HepG2 (cell line): ENCODE results near the gene MAN1A1. TPM values are rescaled to one million over a fixed set of nuclear protein-coding genes. Genes with fewer than 3 reads are reported as not detected.

Experiments
- ETS1 ChIP-seq: sonication (generic); formaldehyde crosslinking; IDR thresholded peaks from 2 replicates; pipeline ENCODE4 v1.4.0; 2020; ENCODE audit warnings: missing genetic modification reagents
- KLF12 ChIP-seq: sonication (generic); formaldehyde crosslinking; IDR thresholded peaks from 2 replicates; pipeline ENCODE4 v1.4.0; 2020; ENCODE audit warnings: missing genetic modification reagents, borderline replicate concordance
- TERF1 ChIP-seq: sonication (generic); formaldehyde crosslinking; IDR thresholded peaks from 2 replicates; pipeline ENCODE4 v1.8.0; 2022; ENCODE audit warnings: mild to moderate bottlenecking, missing genetic modification reagents, moderate library complexity
- ZNF350 ChIP-seq: sonication (generic); formaldehyde crosslinking; IDR thresholded peaks from 2 replicates; pipeline ENCODE4 v1.4.0; 2020; ENCODE audit warnings: mild to moderate bottlenecking, low read depth, missing genetic modification reagents, borderline replicate concordance
- ZNF597 ChIP-seq: sonication (generic); formaldehyde crosslinking; IDR thresholded peaks from 2 replicates; pipeline ENCODE4 v1.5.0; 2020; ENCODE audit warnings: missing genetic modification reagents
- ZNF607 ChIP-seq: sonication (generic); formaldehyde crosslinking; IDR thresholded peaks from 2 replicates; pipeline ENCODE4 v1.5.1; 2020; ENCODE audit warnings: missing genetic modification reagents, mild to moderate bottlenecking, borderline replicate concordance
- polyA plus RNA-seq, 8 experiments: library from polyadenylated mRNA; depleted of rRNA in 3 of 8; stranded (reverse) in 7 of 8; unstranded in 1 of 8; fragments of >200 nt; fragmentation: Illumina TruSeq in 4 of 8; extraction: Trizol in 4 of 8; gene quantifications; 2 replicates each; pipeline versions ENCODE4 v1.2.1 to v1.2.3, GENCODE V29; 2011 to 2016; ENCODE audit warnings: low read depth in 4 of 8, missing spikeins in 1 of 8, mixed read lengths in 1 of 8; ENCODE audit not compliant: insufficient read depth in 1 of 8
- total RNA-seq, 5 experiments: library from RNA; depleted of rRNA; stranded (reverse); fragments of >200 nt; fragmentation: Illumina TruSeq; extraction: Trizol; gene quantifications; 2 replicates each; pipeline ENCODE4 v1.2.3, GENCODE V29; 2016; ENCODE audit warnings: low read depth in 1 of 5
- TF ChIP-seq, protein P1 (sequence below): sonication (generic); formaldehyde crosslinking; conservative IDR thresholded peaks from 2 replicates; pipeline ENCODE4 v1.4.0; 2020; ENCODE audit warnings: mild to moderate bottlenecking, missing genetic modification reagents, moderate library complexity
- TF ChIP-seq, protein P2 (sequence below): sonication (generic); formaldehyde crosslinking; IDR thresholded peaks from 2 replicates; pipeline ENCODE4 v1.4.0; 2020; ENCODE audit warnings: low read depth, mild to moderate bottlenecking, missing genetic modification reagents

The MAN1A1 gene
- total and polyA plus RNA-seq, 2 of the 13 experiments (the other 11 are each of a cell fraction or from before 2014, with no cell fraction given) = 156 to 236 TPM

- TF ChIP-seq, protein P1, sequence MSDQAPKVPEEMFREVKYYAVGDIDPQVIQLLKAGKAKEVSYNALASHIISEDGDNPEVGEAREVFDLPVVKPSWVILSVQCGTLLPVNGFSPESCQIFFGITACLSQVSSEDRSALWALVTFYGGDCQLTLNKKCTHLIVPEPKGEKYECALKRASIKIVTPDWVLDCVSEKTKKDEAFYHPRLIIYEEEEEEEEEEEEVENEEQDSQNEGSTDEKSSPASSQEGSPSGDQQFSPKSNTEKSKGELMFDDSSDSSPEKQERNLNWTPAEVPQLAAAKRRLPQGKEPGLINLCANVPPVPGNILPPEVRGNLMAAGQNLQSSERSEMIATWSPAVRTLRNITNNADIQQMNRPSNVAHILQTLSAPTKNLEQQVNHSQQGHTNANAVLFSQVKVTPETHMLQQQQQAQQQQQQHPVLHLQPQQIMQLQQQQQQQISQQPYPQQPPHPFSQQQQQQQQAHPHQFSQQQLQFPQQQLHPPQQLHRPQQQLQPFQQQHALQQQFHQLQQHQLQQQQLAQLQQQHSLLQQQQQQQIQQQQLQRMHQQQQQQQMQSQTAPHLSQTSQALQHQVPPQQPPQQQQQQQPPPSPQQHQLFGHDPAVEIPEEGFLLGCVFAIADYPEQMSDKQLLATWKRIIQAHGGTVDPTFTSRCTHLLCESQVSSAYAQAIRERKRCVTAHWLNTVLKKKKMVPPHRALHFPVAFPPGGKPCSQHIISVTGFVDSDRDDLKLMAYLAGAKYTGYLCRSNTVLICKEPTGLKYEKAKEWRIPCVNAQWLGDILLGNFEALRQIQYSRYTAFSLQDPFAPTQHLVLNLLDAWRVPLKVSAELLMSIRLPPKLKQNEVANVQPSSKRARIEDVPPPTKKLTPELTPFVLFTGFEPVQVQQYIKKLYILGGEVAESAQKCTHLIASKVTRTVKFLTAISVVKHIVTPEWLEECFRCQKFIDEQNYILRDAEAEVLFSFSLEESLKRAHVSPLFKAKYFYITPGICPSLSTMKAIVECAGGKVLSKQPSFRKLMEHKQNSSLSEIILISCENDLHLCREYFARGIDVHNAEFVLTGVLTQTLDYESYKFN (CRISPR knock-in tag) = peak; percentile 30; the same call in 1 of the 2 replicates
- TF ChIP-seq ZNF350 (CRISPR knock-in tag) = no peak
- TF ChIP-seq ZNF597 = no peak
- no peak for TF ChIP-seq KLF12 (CRISPR knock-in tag)
- TF ChIP-seq, protein P2, sequence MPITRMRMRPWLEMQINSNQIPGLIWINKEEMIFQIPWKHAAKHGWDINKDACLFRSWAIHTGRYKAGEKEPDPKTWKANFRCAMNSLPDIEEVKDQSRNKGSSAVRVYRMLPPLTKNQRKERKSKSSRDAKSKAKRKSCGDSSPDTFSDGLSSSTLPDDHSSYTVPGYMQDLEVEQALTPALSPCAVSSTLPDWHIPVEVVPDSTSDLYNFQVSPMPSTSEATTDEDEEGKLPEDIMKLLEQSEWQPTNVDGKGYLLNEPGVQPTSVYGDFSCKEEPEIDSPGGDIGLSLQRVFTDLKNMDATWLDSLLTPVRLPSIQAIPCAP = no peak
- no peak for TF ChIP-seq ZNF607
- no peak for TF ChIP-seq TERF1 (CRISPR knock-in tag)
- no peak for TF ChIP-seq ETS1
Measured at GRCh38 chr6:119172824-119173223, 176.7 kb downstream of the MAN1A1 start (continued).
